Prostate gland (tissue), 2 donors: ENCODE measurements around the gene GALNT11.

Source experiments
- CTCF ChIP-seq, 4 experiments: fragments of 200-600 bp in 2 of 4; fragments of 450-650 bp in 2 of 4; sonication (generic) in 2 of 4; IDR thresholded peaks; 1 replicate in 3 of 4; 2 replicates in 1 of 4; pipeline ENCODE4 v1.5.1; 2016 to 2019; ENCODE audit warnings: antibody characterized with exemption in 4 of 4, mild to moderate bottlenecking in 2 of 4, moderate library complexity in 2 of 4
- POLR2AphosphoS5 ChIP-seq: sonication (generic); formaldehyde crosslinking; IDR thresholded peaks from one replicate; pipeline ENCODE4 v1.6.1; 2017; ENCODE audit warnings: antibody characterized with exemption

- TF ChIP-seq CTCF (IDR thresholded peaks at IDR 0.05), result no peak
- no peak for TF ChIP-seq POLR2AphosphoS5
Measured at GRCh38 chr7:152015600-152015999, 9.9 kb upstream of the GALNT11 start.
